Stimulated activated effector memory CD8-positive, alpha-beta T cell treated with anti-CD3 and anti-CD28 coated beads, Interleukin-12 subunit alpha, Interleukin-12 subunit beta, amount 100 ng/mL, for 72 hours (primary cell): Measurements from ENCODE around the gene ECI1.
A peak's percentile ranks its signal among the peaks of the same experiment; 100 is the strongest.

Experiments
- ATAC-seq: fragments of 150-1000 bp; cut with Tn5 transposase; 2 replicates; pipeline ENCODE4 v1.10.0; 2021
- DNase-seq, 2 donors: peaks; one replicate each; pipeline ENCODE4 v3.0.0; 2021 to 2022; ENCODE audit warnings: low spot score in 2 of 2
- H3K27ac Mint-ChIP-seq: one replicate; pipeline ENCODE4 v1.8.0; 2022; ENCODE audit warnings: mild to moderate bottlenecking, mixed read lengths
- H3K36me3 Mint-ChIP-seq: one replicate; pipeline ENCODE4 v1.8.0; 2022; ENCODE audit warnings: mild to moderate bottlenecking, mixed read lengths
- H3K4me1 Mint-ChIP-seq: one replicate; pipeline ENCODE4 v1.8.0; 2022; ENCODE audit warnings: mixed read lengths
- H3K4me3 Mint-ChIP-seq: one replicate; pipeline ENCODE4 v1.8.0; 2022; ENCODE audit warnings: mild to moderate bottlenecking, mixed read lengths
- H3K9me3 Mint-ChIP-seq: one replicate; pipeline ENCODE4 v1.8.0; 2022; ENCODE audit warnings: mixed read lengths

The ECI1 gene

GRCh38 chr16:2216330-2216729 is 35.1 kb downstream of the ECI1 start:
- Mint-ChIP-seq H3K36me3 (peaks cover 29% of the 10 kb centered on the region), H3K9me3 (no peaks in the 10 kb centered on the region), H3K4me1 (peaks cover 21% of the 10 kb centered on the region), H3K27ac (peak overlapping the region; percentile 82), H3K4me3 (peak overlapping the region; percentile 75)
- ATAC-seq, result no peak
- DNase-seq, result no peak

GRCh38 chr16:2214719-2214968 is 36.7 kb downstream of the ECI1 start, which contains the start of gene PGP:
Gene PGP, minus strand, starts transcription at chr16:2214840. Its CDS starts 63 bp downstream, at chr16:2214777.
- DNase-seq (no peak), ATAC-seq (no peak)
- peaks cover 21% of the 10 kb centered on the region for H3K4me1 Mint-ChIP-seq
- peak within 1 kb of the TSS; percentile 75 for H3K4me3 Mint-ChIP-seq
- peaks cover 36% of the 10 kb centered on the region for H3K36me3 Mint-ChIP-seq
- peak within 1 kb of the TSS; percentile 82 for H3K27ac Mint-ChIP-seq
- no peaks in the 10 kb centered on the region for H3K9me3 Mint-ChIP-seq

- ATAC-seq, result no peak
- Mint-ChIP-seq H3K36me3 (peaks cover 40% of the 10 kb centered on the region), H3K9me3 (no peaks in the 10 kb centered on the region), H3K4me1 (peaks cover 21% of the 10 kb centered on the region), H3K4me3 (peak overlapping the region; percentile 75), H3K27ac (peak overlapping the region; percentile 82)
- DNase-seq, result peak in 1 of 2 donors; percentile 70
Measured at GRCh38 chr16:2213817-2214718, 37.3 kb downstream of the ECI1 start.

- Mint-ChIP-seq H3K36me3 (peaks cover 49% of the 10 kb centered on the region), H3K9me3 (no peaks in the 10 kb centered on the region), H3K27ac (peak overlapping the region; percentile 84), H3K4me1 (peaks cover 26% of the 10 kb centered on the region), H3K4me3 (peak overlapping the region; percentile 69)
- ATAC-seq (no peak), DNase-seq (no peak)
Measured at GRCh38 chr16:2212362-2213324, 38.7 kb downstream of the ECI1 start.

DNA sequence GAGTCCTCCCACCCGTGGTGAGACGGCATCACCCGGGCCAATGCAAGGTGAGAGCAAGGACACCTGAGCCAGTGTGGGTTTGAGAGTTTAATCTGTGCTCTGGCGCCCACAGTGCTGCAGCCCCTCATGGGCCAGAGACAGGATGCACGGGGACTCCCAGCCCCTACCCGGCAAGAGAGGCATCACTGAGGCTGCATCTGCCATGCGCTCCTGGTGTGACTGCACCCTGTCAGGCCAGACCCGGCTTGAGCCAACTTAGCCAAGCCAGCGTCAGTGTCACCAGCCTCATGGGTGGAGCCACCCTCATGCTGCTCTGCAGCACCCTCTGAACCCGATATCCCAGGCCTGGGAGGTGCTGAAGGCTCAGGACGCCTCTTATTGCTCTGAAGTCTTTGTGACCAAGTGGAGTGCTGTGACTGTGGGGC is 39.5 kb downstream of the ECI1 start:
- no peak for DNase-seq
- Mint-ChIP-seq H3K36me3 (peaks cover 56% of the 10 kb centered on the region), H3K4me1 (peaks cover 31% of the 10 kb centered on the region), H3K27ac (peak overlapping the region; percentile 84), H3K4me3 (peak overlapping the region; percentile 69), H3K9me3 (no peaks in the 10 kb centered on the region)
- no peak for ATAC-seq

DNA sequence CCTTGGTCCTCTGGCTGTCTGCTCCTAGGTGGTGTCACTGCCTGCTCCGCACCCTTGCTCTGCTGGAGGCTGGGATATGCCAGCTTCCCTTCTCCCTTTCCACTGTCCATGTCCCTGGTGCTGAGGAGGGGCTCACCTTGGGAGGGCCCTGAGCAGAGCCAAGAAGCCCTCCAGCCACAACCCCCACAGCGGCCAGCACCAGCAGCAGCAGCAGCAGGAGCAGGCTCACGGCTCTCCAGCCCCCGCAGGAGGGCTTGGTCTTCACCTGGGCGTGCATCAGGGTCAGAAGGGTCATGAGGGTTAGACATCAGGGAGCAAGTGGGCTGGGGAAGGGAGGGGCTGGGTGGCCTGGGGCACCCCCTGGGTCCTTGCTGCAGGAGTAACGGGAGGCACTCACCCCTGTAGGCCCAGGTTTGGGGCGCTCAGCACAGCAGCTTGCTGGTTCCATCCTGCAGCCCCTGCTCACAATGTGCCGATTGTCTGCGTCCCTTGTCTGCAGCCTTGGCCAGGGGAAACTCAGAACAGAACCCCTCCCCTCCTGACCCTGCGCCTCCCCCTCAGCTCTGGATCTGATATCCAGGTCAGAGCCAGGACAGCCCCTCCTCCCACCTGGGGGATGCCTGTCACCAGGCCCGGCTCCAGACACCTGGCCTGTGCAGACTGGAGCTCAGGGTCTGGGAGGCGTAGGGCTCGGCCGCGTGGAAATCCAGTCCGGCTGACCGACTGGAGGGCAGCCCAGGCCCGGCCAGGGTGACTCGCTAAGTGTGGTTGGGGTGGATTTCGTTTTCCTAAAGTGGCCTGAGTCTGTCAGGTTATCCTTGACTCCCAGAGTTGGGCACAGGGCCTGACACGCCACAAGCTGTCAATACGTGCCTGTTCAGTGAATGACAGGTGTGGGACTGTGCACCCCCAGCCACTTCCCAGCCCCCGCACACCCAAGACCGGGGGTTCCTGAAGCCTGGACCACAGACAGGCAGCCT is 40.7 kb downstream of the ECI1 start, which contains the start of gene BRICD5:
Gene BRICD5 (minus strand): TSS at position 478 of the 980 bp plus-strand sequence. CDS start 30 bp downstream, at position 448.
- DNase-seq (no peak), ATAC-seq (no peak)
- H3K36me3 Mint-ChIP-seq, result peaks cover 56% of the 10 kb centered on the region
- peak within 1 kb of the TSS; percentile 69 for H3K4me3 Mint-ChIP-seq
- H3K27ac Mint-ChIP-seq, result peak within 1 kb of the TSS; percentile 84
- no peaks in the 10 kb centered on the region for H3K9me3 Mint-ChIP-seq
- peaks cover 38% of the 10 kb centered on the region for H3K4me1 Mint-ChIP-seq

DNA sequence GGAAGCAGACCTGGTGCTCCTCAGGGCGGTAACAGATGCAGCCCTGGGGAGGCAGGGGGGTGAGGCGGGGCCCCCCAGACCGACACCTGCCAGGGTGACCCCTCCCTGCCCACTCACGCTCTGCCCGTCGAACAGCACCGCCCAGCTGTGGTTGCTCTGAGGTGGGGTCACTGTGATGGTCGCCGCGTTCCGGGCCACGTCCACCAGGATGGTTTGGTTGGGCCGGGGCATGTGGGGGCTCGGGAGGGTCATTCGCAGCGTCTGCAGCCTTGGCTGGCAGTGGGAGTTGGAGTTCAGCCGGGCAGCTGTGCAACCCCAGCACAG is 41.4 kb downstream of the ECI1 start:
- H3K4me1 Mint-ChIP-seq, result peaks cover 38% of the 10 kb centered on the region
- H3K36me3 Mint-ChIP-seq, result peaks cover 52% of the 10 kb centered on the region
- H3K4me3 Mint-ChIP-seq, result no peak overlapping the region
- no peaks in the 10 kb centered on the region for H3K9me3 Mint-ChIP-seq
- ATAC-seq (no peak), DNase-seq (no peak)
- peak overlapping the region; percentile 76 for H3K27ac Mint-ChIP-seq

- H3K9me3 Mint-ChIP-seq, result no peaks in the 10 kb centered on the region
Measured at GRCh38 chr16:2209258-2210008, 42.0 kb downstream of the ECI1 start.

DNA sequence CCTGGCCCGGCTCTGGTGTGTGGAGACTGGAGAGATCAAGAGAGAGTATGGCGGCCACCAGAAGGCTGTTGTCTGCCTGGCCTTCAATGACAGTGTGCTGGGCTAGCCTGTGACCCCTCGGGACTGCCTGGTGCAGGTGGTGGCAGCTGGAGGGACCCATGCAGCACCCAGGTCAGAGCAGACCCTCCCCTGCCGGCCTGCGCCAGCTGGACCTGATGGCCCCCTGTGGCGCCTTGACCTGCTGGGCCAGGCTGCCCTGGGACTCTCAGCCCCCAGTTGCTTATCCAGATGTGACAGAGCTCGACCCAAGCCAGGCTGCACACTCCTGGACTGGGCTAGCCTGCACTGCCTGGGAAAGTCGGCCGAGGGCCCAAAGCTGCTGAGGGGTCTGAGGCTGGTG is 42.6 kb downstream of the ECI1 start:
- no peak for ATAC-seq
- no peak overlapping the region for H3K27ac Mint-ChIP-seq
- no peak overlapping the region for H3K4me3 Mint-ChIP-seq
- DNase-seq, result no peak
- H3K4me1 Mint-ChIP-seq, result peaks cover 46% of the 10 kb centered on the region
- H3K36me3 Mint-ChIP-seq, result peaks cover 55% of the 10 kb centered on the region
- no peaks in the 10 kb centered on the region for H3K9me3 Mint-ChIP-seq

More at GRCh38 chr16:2209258-2210008, 42.0 kb downstream of the ECI1 start:
- ATAC-seq (no peak), DNase-seq (no peak)
- Mint-ChIP-seq H3K4me1 (peaks cover 43% of the 10 kb centered on the region), H3K27ac (no peak overlapping the region), H3K36me3 (peaks cover 51% of the 10 kb centered on the region), H3K4me3 (no peak overlapping the region)

GRCh38 chr16:2208308-2208707 is 43.1 kb downstream of the ECI1 start:
- peaks cover 47% of the 10 kb centered on the region for H3K4me1 Mint-ChIP-seq
- no peak overlapping the region for H3K27ac Mint-ChIP-seq
- no peak for DNase-seq
- peak overlapping the region; percentile 75 for H3K4me3 Mint-ChIP-seq
- no peak for ATAC-seq
- no peaks in the 10 kb centered on the region for H3K9me3 Mint-ChIP-seq
- H3K36me3 Mint-ChIP-seq, result peaks cover 52% of the 10 kb centered on the region

DNA sequence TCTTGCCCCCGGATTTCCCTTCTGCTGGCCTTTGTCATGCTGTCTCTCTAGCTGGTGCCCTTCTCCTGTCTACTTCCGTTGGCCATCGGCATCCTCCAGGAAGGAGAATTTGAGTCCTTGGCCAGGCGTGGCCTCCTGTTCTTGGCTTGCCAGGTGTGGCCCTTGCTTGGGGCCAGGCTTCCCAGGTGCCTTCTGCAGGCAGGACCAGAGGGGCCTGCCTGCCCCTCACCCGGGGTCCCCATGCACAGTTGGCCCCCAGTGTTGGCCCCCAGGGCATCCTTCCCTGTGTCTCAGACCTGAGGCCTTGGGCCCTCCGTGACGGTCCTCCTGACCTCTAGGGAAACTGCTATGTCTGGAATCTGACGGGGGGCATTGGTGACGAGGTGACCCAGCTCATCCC is 43.5 kb downstream of the ECI1 start:
- H3K9me3 Mint-ChIP-seq, result no peaks in the 10 kb centered on the region
- H3K4me1 Mint-ChIP-seq, result peaks cover 44% of the 10 kb centered on the region
- H3K4me3 Mint-ChIP-seq, result peak overlapping the region; percentile 75
- ATAC-seq (no peak), DNase-seq (no peak)
- H3K27ac Mint-ChIP-seq, result peak overlapping the region; percentile 69
- H3K36me3 Mint-ChIP-seq, result peaks cover 47% of the 10 kb centered on the region

DNA sequence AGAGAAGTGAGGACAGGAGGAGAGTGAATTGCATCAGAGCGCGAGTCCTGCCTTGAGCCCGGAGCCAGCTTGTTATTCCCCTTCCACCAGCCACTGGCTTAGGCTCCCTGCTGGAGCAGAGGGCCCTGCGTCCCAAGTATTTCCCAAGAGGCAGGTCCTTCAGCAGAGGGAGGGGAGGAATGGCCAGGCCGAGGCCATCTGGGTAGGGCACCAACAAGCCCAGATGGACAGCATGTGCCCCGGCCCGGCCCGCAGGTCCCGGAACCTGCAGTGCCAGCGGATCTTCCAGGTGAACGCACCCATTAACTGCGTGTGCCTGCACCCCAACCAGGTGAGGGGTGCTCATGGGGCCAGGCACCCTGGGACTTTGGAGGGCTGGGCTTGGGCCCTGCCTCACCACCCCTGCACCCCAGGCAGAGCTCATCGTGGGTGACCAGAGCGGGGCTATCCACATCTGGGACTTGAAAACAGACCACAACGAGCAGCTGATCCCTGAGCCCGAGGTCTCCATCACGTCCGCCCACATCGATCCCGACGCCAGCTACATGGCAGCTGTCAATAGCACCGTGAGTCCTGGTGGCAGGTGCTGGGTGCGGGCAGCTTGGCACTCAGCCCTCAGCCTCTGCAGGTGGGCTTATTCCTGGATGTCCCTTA is 44.5 kb downstream of the ECI1 start:
- Mint-ChIP-seq H3K36me3 (peaks cover 39% of the 10 kb centered on the region), H3K4me3 (peak overlapping the region; percentile 75), H3K27ac (peak overlapping the region; percentile 80), H3K4me1 (peaks cover 34% of the 10 kb centered on the region), H3K9me3 (no peaks in the 10 kb centered on the region)
- DNase-seq, result no peak
- no peak for ATAC-seq

DNA sequence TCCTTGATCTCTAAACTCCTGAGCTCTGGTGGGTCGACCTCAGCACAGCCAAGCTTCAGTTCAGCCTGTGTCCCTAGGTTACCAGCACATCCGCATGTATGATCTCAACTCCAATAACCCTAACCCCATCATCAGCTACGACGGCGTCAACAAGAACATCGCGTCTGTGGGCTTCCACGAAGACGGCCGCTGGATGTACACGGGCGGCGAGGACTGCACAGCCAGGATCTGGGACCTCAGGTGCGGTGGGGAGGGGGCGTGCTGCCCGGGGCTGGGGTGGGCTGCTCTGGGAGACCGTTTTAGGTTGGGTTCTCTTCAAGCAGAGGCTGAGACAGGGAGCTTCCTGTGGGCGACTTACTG is 45.0 kb downstream of the ECI1 start:
- peak overlapping the region; percentile 75 for H3K4me3 Mint-ChIP-seq
- ATAC-seq (no peak), DNase-seq (no peak)
- peaks cover 31% of the 10 kb centered on the region for H3K4me1 Mint-ChIP-seq
- no peaks in the 10 kb centered on the region for H3K9me3 Mint-ChIP-seq
- H3K27ac Mint-ChIP-seq, result peak overlapping the region; percentile 80
- H3K36me3 Mint-ChIP-seq, result peaks cover 34% of the 10 kb centered on the region

- peaks cover 34% of the 10 kb centered on the region for H3K36me3 Mint-ChIP-seq
- ATAC-seq (peak; percentile 3), DNase-seq (no peak)
- peak overlapping the region; percentile 75 for H3K4me3 Mint-ChIP-seq
- H3K27ac Mint-ChIP-seq, result peak overlapping the region; percentile 80
- peaks cover 31% of the 10 kb centered on the region for H3K4me1 Mint-ChIP-seq
- no peaks in the 10 kb centered on the region for H3K9me3 Mint-ChIP-seq
Measured at GRCh38 chr16:2205967-2206313, 45.4 kb downstream of the ECI1 start.
